ENCODE results near the gene PNPLA7. TPM values are rescaled to one million over a fixed set of nuclear protein-coding genes. Genes with fewer than 3 reads are reported as not detected.
"Not testable (repeated sequence)": the region's sequence is repeated elsewhere in the genome, so short reads cannot be mapped to it uniquely, and the experiment has no call there.

PNPLA7 gene
- total RNA-seq, 4 donors from 2014 or later, result 0.26 to 25.7 (median 3.4) TPM

DNA sequence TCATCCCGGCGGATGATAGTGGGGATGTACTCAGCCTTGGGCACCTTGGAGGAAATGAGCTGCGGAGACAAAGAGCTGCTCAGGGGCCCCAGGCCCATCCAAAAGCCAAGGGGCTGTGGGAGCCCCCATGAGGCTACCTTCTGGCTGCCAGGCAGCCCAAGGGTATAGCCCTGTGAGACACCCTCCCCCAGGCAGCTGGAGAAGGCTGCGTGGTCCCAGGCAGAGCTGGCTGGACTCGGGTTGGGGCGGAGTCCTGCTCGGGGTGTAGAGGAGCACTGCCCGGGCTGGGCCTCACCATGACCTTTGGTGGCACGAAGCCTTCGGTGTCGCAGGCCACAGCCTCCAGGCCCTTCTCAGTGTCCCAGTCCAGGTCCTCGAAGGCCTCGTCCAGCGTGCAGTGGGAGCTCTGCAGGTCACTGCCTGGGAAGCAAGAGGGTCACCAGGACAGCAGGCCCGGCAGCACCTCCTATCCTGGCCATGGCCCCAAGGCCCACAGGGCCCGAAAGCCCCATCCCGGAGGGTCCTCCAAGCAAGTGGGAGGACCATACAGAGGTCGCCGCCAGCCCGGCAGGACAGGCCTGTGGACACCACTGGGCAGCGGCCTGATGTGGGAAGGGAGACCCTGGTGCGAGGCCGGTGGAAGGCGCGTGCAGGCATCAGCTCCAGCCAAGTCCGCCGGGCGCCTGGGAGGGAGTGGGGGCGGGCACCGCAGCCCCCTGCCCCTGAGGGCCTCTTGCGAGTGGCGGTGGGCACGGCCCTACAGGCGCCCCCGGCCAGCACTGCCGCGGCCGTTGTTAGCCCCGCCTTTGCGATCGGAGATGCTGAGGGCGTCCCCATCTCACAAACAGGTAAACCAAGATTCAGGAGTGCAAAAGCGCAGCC, 97.2 kb downstream of the PNPLA7 start:
- no peaks in the 10 kb centered on the region for H3K9me3 ChIP-seq
- H3K27ac ChIP-seq, result no peak overlapping the region
- H3K4me1 ChIP-seq, result peaks cover 0 to 11% of the 10 kb centered on the region in 2 donors
- intact Hi-C loops (cut with DNase I; ENCODE audit: low total_unique reads), result no loop called here
- peak; percentile 38 to 40 for DNase-seq
- TF ChIP-seq, protein P1, sequence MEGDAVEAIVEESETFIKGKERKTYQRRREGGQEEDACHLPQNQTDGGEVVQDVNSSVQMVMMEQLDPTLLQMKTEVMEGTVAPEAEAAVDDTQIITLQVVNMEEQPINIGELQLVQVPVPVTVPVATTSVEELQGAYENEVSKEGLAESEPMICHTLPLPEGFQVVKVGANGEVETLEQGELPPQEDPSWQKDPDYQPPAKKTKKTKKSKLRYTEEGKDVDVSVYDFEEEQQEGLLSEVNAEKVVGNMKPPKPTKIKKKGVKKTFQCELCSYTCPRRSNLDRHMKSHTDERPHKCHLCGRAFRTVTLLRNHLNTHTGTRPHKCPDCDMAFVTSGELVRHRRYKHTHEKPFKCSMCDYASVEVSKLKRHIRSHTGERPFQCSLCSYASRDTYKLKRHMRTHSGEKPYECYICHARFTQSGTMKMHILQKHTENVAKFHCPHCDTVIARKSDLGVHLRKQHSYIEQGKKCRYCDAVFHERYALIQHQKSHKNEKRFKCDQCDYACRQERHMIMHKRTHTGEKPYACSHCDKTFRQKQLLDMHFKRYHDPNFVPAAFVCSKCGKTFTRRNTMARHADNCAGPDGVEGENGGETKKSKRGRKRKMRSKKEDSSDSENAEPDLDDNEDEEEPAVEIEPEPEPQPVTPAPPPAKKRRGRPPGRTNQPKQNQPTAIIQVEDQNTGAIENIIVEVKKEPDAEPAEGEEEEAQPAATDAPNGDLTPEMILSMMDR (IDR thresholded peaks at IDR 0.05), result no peak
- no peak for TF ChIP-seq POLR2A (IDR thresholded peaks at IDR 0.05)
- H3K27me3 ChIP-seq, result no peaks in the 10 kb centered on the region
- H3K36me3 ChIP-seq, result no peaks in the 10 kb centered on the region
- no peak overlapping the region for H3K4me3 ChIP-seq

DNA sequence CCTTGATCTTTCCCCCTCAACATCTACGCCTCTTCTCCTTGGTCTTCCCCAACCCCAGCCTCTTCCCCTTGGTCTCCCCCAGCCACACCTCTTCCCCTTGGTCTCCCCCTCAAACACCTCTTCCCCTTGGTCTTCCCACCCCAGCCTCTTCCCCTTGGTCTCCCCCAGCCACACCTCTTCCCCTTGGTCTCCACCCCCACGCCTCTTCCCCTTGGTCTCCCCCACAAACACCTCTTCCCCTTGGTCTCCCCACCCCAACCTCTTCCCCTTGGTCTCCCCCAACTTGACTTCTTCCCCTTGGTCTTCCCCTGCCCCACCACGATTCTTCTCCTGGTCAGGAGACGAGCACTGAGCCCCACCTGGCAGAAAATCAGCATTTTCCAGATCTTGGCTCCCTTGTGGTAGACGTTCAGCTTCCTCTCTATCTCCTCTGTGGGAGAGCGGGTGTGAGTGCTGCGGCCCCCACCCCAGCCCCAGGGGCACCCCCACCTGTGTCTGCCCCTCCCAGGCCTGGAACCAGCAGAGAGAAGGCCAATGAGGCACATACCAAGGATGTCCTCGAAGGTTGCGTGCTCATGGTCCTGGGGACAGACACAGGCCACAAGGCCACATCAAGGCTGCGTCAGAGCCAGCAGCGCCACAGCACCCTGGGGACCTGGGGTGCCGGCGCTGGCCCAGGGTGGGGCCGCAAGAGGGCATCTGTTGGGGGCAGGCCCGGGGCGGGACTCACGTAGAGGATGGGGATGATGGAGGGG, 98.0 kb downstream of the PNPLA7 start:
- Histone ChIP-seq H3K36me3 (no peaks in the 10 kb centered on the region), H3K4me1 (peaks cover 0 to 10% of the 10 kb centered on the region in 2 donors), H3K27me3 (no peaks in the 10 kb centered on the region), H3K4me3 (no peak overlapping the region), H3K9me3 (no peaks in the 10 kb centered on the region), H3K27ac (no peak overlapping the region)
- DNase-seq, result peak; percentile 15 to 20
- intact Hi-C loops (cut with DNase I; ENCODE audit: low total_unique reads), result no loop called here
- no peak for TF ChIP-seq POLR2A (IDR thresholded peaks at IDR 0.05)
- TF ChIP-seq, protein P1 (IDR thresholded peaks at IDR 0.05), result no peak

DNA sequence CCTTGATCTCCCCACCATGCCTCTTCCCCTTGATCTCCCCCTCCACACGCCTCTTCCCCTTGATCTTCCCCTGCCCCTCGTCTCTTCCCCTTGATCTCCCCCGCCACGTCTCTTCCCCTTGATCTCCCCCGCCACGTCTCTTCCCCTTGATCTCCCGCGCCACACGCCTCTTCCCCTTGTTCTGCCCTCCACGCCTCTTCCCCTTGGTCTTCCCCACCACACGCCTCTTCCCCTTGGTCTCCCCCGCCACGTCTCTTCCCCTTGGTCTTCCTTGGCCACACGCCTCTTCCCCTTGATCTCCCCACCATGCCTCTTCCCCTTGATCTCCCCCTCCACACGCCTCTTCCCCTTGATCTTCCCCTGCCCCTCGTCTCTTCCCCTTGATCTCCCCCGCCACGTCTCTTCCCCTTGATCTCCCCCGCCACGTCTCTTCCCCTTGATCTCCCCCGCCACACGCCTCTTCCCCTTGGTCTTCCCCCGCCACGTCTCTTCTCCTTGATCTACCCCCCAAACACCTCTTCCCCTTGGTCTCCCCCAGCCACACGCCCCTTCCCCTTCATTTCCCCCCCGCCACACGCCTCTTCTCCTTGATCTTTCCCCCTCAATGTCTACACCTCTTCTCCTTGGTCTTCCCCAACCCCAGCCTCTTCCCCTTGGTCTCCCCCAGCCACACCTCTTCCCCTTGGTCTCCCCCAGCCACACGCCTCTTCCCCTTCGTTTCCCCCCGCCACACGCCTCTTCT, 98.8 kb downstream of the PNPLA7 start:
- H3K27me3 ChIP-seq; H3K36me3 ChIP-seq; intact Hi-C loops (cut with DNase I; ENCODE audit: low total_unique reads); H3K4me3 ChIP-seq; H3K27ac ChIP-seq; H3K9me3 ChIP-seq: not testable (repeated sequence)
- peaks cover 0 to 10% of the 10 kb centered on the region in 2 donors for H3K4me1 ChIP-seq
- peak in 1 of 2 donors; percentile 10 for DNase-seq

DNA sequence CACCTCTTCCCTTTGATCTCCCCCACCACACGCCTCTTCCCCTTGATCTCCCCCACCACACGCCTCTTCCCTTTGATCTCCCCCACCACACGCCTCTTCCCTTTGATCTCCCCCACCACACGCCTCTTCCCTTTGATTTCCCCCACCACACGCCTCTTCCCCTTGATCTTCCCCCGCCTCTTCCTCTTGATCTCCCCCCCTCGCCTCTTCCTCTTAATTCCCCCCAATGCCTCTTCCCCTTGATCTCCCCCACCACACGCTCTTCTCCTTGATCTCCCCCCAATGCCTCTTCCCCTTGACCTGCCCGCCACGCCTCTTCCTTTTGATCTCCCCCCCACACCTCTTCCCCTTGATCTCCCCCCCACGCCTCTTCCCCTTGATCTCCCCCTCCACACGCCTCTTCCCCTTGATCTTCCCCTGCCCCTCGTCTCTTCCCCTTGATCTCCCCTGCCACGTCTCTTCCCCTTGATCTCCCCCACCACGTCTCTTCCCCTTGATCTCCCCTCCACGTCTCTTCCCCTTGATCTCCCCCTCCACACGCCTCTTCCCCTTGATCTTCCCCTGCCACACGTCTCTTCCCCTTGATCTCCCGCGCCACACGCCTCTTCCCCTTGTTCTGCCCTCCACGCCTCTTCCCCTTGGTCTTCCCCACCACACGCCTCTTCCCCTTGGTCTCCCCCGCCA, 99.5 kb downstream of the PNPLA7 start:
- peaks cover 0 to 10% of the 10 kb centered on the region in 2 donors for H3K4me1 ChIP-seq
- H3K9me3 ChIP-seq; H3K27ac ChIP-seq; H3K4me3 ChIP-seq; DNase-seq; H3K36me3 ChIP-seq; intact Hi-C loops (cut with DNase I; ENCODE audit: low total_unique reads); H3K27me3 ChIP-seq: not testable (repeated sequence)

DNA sequence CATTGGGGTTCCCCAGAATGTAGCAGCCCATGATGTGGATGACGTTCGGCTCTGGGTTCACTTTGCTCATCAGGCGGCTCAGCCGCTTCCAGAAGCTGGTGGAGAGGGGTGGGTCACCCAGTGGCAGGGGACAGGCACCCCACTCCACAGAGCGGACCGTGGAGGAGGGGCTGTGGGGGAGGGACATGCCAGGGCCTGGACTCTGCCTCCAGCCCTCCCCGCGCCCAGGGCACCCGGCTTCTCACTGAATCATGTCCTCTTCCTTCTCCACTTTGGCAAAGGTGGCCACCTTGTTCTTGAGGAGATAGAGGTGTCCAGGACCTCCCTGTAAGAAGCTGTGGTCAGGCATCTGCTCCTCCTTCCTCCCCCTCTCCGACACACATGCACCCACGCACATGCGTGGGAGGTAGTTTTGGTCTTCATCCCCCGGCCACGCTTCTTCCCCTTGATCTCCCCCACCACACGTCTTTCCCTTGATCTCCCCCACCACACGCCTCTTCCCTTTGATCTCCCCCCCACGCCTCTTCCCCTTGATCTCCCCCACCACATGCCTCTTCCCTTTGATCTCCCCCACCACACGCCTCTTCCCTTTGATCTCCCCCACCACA, 100.2 kb downstream of the PNPLA7 start:
- Histone ChIP-seq H3K27me3 (no peaks in the 10 kb centered on the region), H3K4me3 (no peak overlapping the region), H3K36me3 (no peaks in the 10 kb centered on the region), H3K27ac (no peak overlapping the region), H3K4me1 (peaks cover 0 to 6% of the 10 kb centered on the region in 2 donors), H3K9me3 (no peaks in the 10 kb centered on the region)
- no peak for DNase-seq
- no peak for TF ChIP-seq POLR2A (IDR thresholded peaks at IDR 0.05)
- TF ChIP-seq, protein P1 (IDR thresholded peaks at IDR 0.05), result no peak
- intact Hi-C loops (cut with DNase I; ENCODE audit: low total_unique reads), result no loop called here
